CD4-positive, alpha-beta T cell treated with Interleukin-2 at 100 ng/mL for 4 hours (primary cell): ENCODE measurements around the gene PPIP5K1.

Experiments used
- DNase-seq: peaks from one replicate; pipeline ENCODE4 v3.0.0-alpha.2; 2020; ENCODE audit warnings: low spot score

PPIP5K1 gene

DNA sequence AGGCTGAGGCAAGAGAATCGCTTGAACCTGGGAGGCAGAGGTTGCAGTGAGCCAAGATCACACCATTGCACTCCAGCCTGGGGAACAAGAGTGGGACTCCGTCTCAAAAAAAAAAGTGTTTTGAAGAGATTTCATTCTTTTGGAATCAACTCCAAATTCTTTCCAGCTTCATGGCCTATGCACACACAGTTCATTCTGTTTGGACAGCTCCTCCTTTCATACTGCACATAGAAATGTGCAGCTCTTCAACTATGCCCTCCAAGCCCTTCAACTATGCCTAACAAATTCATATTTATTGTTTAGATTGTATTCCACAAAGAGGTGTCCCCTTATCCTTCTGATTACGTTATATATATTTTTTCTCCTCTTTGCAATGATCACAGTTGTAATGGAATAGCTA, 101.2 kb downstream of the PPIP5K1 start:
- DNase-seq: no peak

DNA sequence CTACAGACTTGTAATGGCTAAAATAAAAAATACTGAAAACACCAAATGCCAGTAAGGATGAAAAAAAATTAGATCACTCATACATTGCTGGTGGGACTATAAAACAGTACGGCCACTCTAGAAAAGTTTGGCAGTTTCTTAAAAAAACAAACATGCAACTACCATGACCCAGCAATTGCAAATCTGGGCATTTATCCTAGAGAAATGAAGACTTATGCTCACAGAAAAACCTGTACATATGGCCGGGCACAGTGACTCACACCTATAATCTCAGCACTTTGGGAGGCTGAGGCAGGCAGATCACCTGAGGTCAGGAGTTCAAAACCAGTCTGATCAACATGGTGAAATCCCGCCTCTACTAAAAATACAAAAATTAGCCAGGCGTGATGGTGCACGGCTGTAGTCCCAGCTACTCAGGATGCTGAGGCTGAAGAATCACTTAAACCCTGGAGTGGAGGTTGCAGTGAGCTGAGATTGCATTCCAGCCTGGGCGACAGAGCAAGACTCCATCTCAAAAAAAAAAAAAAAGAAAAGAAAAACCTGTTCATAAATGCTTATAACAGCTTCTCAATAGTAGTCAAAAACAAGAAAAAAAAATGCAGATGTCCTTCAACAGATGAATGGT, 102.6 kb downstream of the PPIP5K1 start:
- no peak for DNase-seq

DNA sequence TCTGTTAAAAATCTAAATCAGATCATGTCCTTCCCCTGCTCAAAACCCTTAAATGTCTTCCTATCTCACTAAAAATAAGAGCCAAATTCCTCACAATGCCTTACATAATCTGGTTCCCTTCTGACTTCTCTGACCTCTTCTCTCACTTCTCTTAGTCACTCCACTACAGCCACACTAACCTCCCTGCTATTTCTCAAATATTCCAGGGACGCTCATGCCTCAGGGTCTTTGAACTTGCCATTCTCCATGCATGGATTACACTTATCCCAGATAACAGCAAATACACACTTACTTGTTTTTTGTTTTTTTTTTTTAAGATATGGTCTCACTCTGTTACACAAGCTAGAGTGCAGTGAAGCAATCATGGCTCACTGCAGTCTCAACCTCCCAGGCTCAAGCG, 105.6 kb downstream of the PPIP5K1 start:
- DNase-seq: no peak
